GM21619 (cell line): ENCODE measurements around the gene LRRC8A.

Experiments used
- ATAC-seq: cut with Tn5 transposase; IDR thresholded peaks from one replicate; pipeline ENCODE4 v1.9.1; 2021; ENCODE audit not compliant: unreplicated experiment

LRRC8A gene

DNA sequence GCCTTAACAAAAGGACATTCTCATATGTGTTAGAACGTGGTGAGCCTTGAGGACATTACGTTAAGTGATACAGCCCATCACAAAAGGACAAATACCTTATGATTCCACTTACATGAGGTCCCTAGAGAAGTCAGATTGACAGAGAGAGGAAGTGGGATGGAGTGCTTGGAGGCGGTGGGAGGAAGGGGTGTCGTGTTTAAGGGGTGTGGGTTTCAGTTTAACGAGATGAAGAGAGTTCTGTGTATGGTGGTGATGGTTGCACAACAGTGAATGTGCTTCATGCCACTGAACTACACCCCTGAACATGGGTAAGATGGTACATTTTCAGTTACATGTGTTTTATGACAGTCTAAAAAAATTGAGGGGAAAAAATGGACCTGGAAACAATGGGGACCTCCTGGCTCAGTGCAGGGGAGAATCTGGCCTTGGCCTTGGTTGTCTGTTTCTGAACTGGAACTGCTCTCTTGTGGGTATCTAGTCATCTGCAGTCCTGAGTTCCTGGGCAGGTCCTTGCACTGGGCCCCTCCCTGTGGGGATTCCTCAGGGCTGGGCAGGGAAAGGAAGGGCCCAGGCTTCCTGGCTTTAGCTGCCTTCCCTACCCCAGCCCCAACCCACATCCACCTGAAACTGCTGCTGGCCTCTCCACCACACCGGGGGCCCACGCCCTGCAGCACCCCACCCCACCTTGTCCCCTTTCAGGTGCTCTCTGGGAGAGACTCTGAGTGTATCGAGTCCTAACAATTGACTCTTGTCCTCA, 17.8 kb downstream of the LRRC8A start:
- ATAC-seq = no peak

DNA sequence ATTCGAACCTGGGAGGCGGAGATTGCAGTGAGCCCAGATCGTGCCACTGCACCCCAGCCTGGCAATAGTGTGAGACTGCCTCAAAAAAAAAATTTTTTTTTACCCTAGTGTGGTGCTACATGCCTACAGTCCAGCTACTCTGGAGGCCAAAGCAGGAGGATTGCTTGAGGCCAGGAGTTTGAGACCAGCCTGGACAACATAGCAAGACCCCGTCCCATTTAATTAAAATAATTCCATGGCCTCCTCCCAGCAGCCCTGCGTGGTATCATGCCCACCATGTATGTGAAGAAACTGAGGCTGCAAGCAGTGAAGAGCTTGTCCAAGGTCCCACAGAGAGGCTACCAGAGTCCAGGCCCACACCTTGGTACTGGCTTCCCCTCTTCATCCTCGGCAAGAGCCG, 19.4 kb downstream of the LRRC8A start:
- ATAC-seq = no peak

DNA sequence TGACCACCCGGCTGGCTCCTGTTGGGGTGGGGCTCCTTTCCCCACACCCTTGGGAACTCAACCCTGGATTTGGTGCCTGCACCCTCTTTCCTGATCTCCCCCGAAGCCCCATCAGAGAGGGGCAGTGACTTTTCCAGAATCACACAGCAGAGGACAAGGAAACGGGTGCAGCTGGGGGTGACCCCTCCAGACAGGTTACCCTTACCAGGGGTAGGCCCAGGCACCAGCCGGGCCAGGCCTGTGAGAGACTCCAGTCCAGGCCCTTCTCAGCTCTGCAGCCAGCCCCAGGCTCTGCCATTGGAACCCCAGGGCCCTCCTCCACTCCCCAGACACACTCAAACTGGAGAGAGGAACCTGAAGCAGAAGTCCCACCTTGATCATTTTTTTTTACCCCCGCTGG, 19.9 kb downstream of the LRRC8A start:
- ATAC-seq = no peak

DNA sequence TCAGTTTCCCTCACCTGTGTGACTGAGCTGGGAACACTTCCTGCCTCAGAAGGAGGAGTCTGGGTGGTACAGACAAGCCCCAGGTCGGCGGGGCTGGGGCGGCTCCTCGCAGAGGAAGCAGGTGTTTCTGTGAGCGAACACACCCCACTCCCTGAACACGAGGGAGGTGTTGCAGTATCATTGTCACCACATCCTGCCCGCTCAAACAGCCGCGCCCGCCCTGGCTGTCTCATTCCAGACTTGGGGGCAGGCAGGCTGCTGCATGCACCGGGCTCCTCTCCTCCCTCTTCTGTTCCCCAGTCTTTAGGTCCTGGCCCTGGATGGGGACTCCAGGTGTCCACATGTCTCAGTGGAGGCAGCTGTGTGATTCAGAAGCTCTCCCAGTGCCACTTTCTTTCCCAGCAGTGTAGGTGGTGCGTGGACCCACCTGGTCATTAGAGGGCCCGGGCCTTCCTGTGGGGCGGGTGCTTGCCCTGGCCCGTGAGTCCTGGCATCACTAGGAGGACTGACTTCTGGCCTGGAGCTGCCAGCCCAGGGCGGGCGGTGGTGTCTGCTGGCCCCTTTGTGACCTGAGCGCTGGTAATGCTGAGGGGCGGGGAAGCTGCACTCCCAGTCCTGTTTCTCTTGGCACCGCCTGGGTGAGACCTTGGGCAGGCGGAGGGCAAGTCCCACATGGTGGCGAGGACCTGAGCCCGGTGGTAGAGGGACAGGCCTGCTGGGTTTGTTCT, 20.6 kb downstream of the LRRC8A start:
- ATAC-seq = peak; percentile 84

DNA sequence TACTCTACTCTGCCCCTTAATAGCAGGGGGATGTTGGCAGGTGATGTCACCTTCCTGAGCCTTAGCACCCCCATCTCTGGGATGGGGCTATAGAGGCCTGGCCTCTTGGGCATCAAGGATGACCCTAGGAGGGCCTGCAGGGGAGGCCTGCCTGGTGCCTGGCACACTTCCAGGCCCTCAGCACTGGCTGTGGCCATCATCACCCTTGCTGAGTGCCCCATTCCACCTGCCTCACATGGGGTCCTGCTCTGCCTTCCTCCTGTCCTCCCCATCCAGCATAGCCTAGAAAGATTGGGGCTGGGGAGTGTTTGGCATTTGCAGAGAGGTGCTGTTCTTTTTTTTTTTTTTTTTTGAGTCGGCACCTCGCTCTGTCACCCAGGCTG, 21.1 kb downstream of the LRRC8A start:
- ATAC-seq = no peak

DNA sequence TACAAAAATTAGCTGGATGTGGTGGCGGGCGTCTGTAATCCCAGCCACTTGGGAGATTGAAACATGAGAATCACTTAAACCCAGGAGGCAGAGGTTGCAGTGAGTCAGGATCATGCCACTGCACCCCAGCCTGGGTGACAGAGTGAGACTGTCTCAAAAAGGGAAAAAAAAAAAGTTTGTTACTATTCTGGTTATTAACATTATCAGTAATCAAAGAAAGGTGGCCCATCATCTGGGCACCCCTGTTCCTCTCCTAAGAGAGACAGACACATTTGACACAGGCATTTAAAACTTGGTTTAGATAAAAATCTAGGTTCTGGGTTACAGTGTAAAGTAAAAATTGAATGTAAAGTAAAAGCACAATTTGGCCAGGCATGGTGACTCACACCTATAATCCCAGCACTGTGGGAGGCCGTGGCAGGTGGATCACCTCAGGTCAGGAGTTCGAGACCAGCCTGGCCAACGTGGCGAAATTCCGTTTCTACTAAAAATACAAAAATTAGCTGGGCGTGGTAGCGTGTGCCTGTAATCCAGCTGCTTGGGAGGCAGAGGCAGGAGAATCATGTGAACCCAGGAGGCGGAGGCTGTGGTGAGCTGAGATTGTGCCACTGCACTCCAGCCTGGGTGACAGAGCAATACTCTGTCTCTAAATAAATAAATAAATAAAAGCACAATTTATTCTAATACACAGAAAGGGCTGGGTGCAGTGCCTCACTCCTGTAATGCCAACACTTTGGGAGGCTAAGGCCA, 22.1 kb downstream of the LRRC8A start:
- ATAC-seq = no peak

DNA sequence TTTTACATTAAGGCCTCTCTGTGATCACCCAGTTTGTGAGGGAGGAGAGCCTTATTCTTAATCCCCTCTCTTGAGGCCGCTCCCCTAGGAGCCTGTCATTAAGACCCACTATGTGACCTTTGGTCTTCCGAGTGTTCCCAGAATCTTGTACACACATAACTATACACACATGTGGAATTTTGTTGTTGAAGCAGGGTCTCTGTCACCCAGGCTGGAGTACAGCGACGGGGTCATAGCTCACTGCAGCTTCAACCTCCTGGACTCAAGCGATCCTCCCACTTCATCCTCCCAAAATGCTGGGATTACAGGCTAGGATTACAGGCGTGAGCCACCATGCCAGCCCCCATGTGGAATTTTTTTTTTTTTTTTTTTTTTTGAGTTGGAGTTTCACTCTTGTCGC, 24.0 kb downstream of the LRRC8A start:
- no peak for ATAC-seq

DNA sequence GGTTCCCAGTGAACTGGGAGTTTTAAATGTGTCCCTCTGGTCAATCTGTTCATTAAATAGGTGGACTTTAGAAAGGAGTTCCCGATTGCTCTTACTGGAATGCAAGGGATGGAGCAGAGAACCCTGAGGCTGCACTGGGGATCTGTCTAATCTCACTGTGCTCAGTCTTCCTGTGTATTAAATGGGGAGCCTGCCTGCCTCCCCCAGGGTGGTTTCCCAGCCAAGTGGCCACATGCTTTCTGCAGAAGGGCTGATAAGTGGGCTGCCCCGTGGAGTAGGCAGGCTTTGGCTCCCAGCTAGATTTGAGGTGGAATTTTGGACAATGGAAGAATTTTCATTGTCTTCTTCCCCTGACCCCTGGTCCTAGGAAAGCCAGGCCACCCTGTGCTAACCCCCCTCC, 24.8 kb downstream of the LRRC8A start:
- no peak for ATAC-seq

DNA sequence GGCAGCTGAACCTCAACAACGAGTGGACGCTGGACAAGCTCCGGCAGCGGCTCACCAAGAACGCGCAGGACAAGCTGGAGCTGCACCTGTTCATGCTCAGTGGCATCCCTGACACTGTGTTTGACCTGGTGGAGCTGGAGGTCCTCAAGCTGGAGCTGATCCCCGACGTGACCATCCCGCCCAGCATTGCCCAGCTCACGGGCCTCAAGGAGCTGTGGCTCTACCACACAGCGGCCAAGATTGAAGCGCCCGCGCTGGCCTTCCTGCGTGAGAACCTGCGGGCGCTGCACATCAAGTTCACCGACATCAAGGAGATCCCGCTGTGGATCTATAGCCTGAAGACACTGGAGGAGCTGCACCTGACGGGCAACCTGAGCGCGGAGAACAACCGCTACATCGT, 26.4 kb downstream of the LRRC8A start:
- no peak for ATAC-seq

DNA sequence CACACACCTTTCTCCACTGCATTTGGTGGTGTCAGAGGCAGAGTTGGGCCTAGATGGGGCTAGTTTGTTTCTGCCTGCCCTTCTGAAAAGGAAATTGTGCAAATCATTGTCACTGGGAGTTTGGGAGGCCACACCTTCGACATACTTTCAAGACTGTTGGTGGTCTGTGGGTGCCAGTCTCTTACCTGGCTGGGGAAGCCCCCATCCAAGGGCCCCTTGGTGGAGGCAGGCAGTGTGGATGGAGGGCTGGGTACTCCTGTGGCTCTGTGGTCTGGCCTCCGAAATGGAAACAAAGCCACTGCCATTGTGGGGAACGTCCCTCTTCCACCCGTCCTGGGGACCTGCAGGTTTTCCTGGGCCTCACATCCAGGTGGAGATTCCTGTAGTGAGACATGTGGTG, 27.9 kb downstream of the LRRC8A start:
- ATAC-seq = no peak

DNA sequence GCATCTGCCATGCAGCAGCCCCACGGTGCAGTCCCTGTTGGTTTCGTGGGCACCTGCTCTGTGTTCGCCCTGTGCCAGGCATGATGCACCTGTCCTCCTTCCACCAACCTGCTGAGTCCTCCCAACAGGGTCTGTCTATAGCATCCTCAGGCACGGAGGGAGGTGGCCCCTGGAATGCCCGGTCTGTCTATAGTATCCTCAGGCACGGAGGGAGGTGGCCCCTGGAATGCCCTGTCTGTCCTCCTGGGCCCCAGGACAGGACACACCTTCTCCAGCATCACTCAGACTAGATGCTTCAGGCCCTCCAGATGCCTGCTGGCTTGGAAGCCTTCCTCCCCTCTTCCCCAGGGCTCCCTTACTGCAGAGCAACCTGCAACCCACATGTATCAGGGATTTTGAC, 29.0 kb downstream of the LRRC8A start:
- no peak for ATAC-seq

DNA sequence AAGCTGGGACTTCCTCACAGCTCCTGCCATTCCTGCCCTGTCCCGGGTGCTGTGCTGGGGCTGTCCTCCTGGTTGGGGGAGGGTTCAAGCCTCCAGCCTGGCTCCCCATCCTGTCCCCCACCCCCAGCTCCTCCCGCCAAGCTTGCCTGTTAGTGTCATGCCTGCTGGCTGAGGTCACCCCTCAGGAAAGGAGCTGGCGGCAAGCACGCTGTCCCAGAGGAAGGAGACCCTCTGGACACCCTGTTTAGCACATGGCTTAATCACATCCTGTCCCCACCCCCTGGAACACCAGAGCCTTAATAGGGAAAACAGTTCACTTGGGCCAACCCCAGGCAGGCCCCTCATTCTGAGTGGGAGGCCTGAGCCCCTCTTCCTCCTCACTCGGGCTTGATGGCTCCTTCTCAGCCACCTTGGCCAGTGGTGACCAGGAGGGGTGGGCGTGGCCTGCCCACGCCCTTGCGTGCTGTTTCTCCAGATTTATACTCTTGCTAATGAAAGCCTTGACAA, 29.6 kb downstream of the LRRC8A start:
- no peak for ATAC-seq

DNA sequence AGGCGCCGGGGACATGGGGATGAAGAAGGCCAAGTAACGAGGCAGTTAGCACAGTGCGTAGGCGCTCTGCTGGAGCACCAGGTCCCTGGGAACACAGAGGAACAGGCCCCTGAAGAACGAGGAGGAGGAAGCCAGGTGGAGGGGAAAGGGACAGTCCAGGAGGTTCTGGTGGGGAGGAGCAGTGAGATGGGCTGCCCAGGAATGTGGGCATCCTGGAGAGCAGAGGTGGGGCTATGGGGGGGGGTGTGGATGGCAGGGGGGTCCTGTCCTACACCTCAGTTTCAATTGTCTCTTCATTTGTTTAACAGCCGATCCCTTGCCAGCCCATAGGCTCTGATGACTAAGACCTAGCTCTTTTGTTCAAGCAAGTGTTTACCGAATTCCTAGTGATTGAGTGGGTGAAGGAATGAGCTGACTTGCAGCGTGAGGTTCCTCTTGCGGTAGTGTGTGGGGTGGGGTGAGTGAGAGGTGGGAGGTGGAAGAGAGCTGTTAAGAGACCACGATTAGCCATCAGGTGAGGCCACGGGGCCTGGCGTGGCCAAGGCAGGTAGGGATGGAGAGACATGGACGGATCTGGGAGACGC, 30.4 kb downstream of the LRRC8A start:
- ATAC-seq = no peak

DNA sequence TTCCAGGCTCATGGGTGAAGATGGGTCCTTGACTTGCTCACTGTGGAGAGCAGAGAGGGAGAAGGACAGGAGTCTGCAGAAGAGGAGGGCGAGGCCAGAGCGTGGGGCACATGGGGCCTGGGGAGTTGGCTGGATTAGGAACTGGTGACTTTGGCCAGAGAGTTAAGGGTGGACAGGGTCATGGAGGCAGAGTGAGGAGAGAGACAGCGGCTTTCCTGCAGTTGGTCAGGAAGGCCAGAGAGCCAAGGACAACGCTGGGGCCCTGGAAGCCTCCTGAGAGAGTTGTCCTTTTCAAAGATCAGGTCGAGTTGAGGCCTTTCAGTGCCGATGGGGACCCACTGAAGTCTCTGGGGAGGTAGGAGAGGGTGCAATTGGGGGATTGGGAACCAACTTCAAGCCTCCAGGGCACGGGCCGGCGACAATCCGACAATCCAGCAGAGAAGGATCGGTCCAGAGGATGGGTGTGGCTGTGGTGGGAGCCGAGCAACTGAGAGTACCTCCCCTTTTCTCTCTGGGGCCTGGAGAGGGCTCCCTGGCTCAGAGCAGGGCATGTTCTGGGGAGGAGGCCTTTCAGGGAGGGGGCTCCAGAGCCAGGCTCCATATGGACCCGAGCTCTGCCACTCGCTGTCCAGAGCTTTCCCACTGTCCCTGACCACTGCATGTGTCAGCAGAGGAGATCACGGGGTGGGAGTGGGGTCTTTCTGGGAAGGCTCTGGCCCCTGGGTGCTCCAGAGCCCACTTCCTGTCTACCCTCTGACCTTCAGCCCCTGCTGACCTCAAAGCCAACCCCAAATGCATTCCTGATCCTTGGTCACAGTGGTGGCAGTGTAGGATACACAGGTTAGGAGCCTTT, 31.3 kb downstream of the LRRC8A start:
- no peak for ATAC-seq

DNA sequence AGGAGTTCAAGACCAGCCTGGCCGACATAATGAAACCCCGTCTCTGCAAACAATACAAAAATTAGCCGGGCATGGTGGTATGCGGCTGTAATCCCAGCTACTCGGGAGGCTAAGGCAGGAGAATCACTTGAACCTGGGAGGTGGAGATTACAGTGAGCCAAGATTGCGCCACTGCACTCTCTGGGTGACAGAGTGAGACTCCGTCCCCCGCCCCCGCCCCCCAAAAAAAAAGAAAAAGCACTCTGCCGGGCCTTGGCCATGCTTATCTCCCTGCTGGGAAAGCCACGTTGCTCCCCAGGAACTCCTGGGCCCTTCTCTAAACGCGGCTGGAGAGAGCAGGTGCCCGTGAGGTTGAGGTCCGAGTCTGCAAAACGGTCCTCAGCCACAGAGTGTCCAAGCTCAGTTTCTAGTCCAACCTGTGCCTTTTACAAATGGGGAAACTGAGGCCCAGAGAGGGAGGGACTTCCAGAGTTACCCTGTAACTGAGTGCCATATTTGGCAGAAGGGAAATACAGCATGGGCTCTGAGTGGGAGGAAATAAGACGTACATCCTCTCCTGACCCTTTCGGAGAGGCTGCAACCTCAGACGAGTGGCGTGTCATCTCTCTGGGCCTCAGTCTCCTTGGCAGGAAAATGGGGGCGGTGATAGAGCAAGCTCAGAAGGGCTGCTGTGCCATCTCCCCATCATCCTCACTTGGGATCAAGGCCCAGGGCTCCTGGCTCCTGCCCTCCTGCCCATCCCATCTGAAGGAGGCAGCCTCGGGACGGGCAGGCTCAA, 32.3 kb downstream of the LRRC8A start:
- ATAC-seq = no peak

DNA sequence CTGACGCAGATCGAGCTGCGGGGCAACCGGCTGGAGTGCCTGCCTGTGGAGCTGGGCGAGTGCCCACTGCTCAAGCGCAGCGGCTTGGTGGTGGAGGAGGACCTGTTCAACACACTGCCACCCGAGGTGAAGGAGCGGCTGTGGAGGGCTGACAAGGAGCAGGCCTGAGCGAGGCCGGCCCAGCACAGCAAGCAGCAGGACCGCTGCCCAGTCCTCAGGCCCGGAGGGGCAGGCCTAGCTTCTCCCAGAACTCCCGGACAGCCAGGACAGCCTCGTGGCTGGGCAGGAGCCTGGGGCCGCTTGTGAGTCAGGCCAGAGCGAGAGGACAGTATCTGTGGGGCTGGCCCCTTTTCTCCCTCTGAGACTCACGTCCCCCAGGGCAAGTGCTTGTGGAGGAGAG, 34.3 kb downstream of the LRRC8A start:
- no peak for ATAC-seq

DNA sequence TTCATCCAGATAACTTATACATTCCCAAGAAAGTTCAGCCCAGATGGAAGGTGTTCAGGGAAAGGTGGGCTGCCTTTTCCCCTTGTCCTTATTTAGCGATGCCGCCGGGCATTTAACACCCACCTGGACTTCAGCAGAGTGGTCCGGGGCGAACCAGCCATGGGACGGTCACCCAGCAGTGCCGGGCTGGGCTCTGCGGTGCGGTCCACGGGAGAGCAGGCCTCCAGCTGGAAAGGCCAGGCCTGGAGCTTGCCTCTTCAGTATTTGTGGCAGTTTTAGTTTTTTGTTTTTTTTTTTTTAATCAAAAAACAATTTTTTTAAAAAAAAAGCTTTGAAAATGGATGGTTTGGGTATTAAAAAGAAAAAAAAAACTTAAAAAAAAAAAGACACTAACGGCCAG, 34.8 kb downstream of the LRRC8A start:
- ATAC-seq = no peak

DNA sequence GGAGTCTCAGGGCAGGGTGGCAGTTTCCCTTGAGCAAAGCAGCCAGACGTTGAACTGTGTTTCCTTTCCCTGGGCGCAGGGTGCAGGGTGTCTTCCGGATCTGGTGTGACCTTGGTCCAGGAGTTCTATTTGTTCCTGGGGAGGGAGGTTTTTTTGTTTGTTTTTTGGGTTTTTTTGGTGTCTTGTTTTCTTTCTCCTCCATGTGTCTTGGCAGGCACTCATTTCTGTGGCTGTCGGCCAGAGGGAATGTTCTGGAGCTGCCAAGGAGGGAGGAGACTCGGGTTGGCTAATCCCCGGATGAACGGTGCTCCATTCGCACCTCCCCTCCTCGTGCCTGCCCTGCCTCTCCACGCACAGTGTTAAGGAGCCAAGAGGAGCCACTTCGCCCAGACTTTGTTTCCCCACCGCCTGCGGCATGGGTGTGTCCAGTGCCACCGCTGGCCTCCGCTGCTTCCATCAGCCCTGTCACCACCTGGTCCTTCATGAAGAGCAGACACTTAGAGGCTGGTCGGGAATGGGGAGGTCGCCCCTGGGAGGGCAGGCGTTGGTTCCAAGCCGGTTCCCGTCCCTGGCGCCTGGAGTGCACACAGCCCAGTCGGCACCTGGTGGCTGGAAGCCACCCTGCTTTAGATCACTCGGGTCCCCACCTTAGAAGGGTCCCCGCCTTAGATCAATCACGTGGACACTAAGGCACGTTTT, 35.4 kb downstream of the LRRC8A start:
- ATAC-seq = no peak

DNA sequence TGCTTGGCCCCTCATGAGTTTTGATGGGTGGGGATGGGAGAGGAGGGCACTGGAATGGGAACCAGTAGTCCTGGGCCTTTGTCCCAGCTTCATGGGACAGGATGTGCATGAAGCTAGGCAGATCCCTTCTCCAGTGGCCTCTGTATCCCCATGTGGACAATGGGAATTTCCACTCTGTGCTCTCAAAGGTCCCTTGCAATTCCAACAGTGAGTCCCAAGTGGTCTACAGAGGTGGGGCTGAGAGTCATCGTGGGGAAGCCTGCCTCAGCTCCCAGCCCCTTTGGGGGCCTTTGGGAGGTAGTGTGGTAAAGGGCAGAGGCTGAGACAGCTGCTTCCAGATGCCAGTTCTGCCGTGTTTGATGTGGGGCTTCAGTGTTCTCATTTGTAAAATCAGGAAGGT, 37.0 kb downstream of the LRRC8A start:
- no peak for ATAC-seq
